Dermis blood vessel endothelial cell (primary cell): ENCODE results near the gene CYSLTR1. TPM values are rescaled to one million over a fixed set of nuclear protein-coding genes. Genes with fewer than 3 reads are reported as not detected.

Experiments
- total RNA-seq: library from RNA; depleted of rRNA; stranded (reverse); fragments of >200 nt; gene quantifications from 2 replicates; pipeline ENCODE4 v1.2.3, GENCODE V29; 2014

Gene CYSLTR1
- total RNA-seq, 1 donor from 2014 or later, result not detected

Other genes starting within 250 kb of the CYSLTR1 start
- gene PGK1, start 223.4 kb downstream of the CYSLTR1 start, total RNA-seq, result 284 and 379 TPM in 2 replicates
- gene TAF9B, start 188.0 kb downstream of the CYSLTR1 start, total RNA-seq, result 18.5 and 25.6 TPM in 2 replicates